ENCODE data around the gene AUTS2. TPM values are rescaled to one million over a fixed set of nuclear protein-coding genes. Genes with fewer than 3 reads are reported as not detected.
A peak's percentile ranks its signal among the peaks of the same experiment; 100 is the strongest.

The AUTS2 gene
- total RNA-seq, 1 experiment from 2014 or later, result 38.5 TPM

GRCh38 chr7:69612981-69613380, 14.7 kb downstream of the AUTS2 start:
- no peak overlapping the region for H3K4me2 ChIP-seq (ENCODE audit: low read depth, low read length, poor library complexity, severe bottlenecking)
- no peak overlapping the region for H2AFZ ChIP-seq (ENCODE audit: low read length)
- no peaks in the 10 kb centered on the region for H3K36me3 ChIP-seq (ENCODE audit: insufficient read depth, low read length)
- no peak overlapping the region for H3K27ac ChIP-seq (ENCODE audit: low read length)
- no peak overlapping the region for H3K9ac ChIP-seq (ENCODE audit: low read length)
- no peak overlapping the region for H3K4me3 ChIP-seq (ENCODE audit: low read length)
- peaks cover 27% of the 10 kb centered on the region for H3K4me1 ChIP-seq (ENCODE audit: low read length)
- peaks cover 77% of the 10 kb centered on the region for H4K20me1 ChIP-seq (ENCODE audit: insufficient read depth, low read depth, low read length)
- H3K79me2 ChIP-seq (ENCODE audit: low read length), result no peaks in the 10 kb centered on the region
- H3K27me3 ChIP-seq (ENCODE audit: low read length), result no peaks in the 10 kb centered on the region
- no peaks in the 10 kb centered on the region for H3K9me2 ChIP-seq (replicated peaks; ENCODE audit: insufficient read depth, low read length)
- no peaks in the 10 kb centered on the region for H3K9me3 ChIP-seq (ENCODE audit: low read length)
- no peak for DNase-seq

- no peak for DNase-seq
- H3K79me2 ChIP-seq (ENCODE audit: low read length), result no peaks in the 10 kb centered on the region
- no peak overlapping the region for H3K4me3 ChIP-seq (ENCODE audit: low read length)
- no peaks in the 10 kb centered on the region for H3K9me2 ChIP-seq (replicated peaks; ENCODE audit: insufficient read depth, low read length)
- H4K20me1 ChIP-seq (ENCODE audit: insufficient read depth, low read depth, low read length), result peaks cover 76% of the 10 kb centered on the region
- H3K9ac ChIP-seq (ENCODE audit: low read length), result no peak overlapping the region
- no peaks in the 10 kb centered on the region for H3K27me3 ChIP-seq (ENCODE audit: low read length)
- H3K9me3 ChIP-seq (ENCODE audit: low read length), result no peaks in the 10 kb centered on the region
- H3K4me1 ChIP-seq (ENCODE audit: low read length), result peaks cover 28% of the 10 kb centered on the region
- H2AFZ ChIP-seq (ENCODE audit: low read length), result no peak overlapping the region
- H3K27ac ChIP-seq (ENCODE audit: low read length), result no peak overlapping the region
- no peaks in the 10 kb centered on the region for H3K36me3 ChIP-seq (ENCODE audit: insufficient read depth, low read length)
- no peak overlapping the region for H3K4me2 ChIP-seq (ENCODE audit: low read depth, low read length, poor library complexity, severe bottlenecking)
Measured at GRCh38 chr7:69613846-69614245, 15.6 kb downstream of the AUTS2 start.

- no peak for DNase-seq
- H3K36me3 ChIP-seq (ENCODE audit: insufficient read depth, low read length), result no peaks in the 10 kb centered on the region
- peaks cover 34% of the 10 kb centered on the region for H3K4me1 ChIP-seq (ENCODE audit: low read length)
- no peaks in the 10 kb centered on the region for H3K27me3 ChIP-seq (ENCODE audit: low read length)
- no peaks in the 10 kb centered on the region for H3K79me2 ChIP-seq (ENCODE audit: low read length)
- no peak overlapping the region for H3K4me3 ChIP-seq (ENCODE audit: low read length)
- peaks cover 75% of the 10 kb centered on the region for H4K20me1 ChIP-seq (ENCODE audit: insufficient read depth, low read depth, low read length)
- no peak overlapping the region for H3K9ac ChIP-seq (ENCODE audit: low read length)
- no peaks in the 10 kb centered on the region for H3K9me3 ChIP-seq (ENCODE audit: low read length)
- H3K9me2 ChIP-seq (replicated peaks; ENCODE audit: insufficient read depth, low read length), result no peaks in the 10 kb centered on the region
- H2AFZ ChIP-seq (ENCODE audit: low read length), result no peak overlapping the region
- no peak overlapping the region for H3K27ac ChIP-seq (ENCODE audit: low read length)
- no peak overlapping the region for H3K4me2 ChIP-seq (ENCODE audit: low read depth, low read length, poor library complexity, severe bottlenecking)
Measured at GRCh38 chr7:69615685-69616084, 17.4 kb downstream of the AUTS2 start.

GRCh38 chr7:69617364-69617763, 19.1 kb downstream of the AUTS2 start:
- no peak overlapping the region for H3K27ac ChIP-seq (ENCODE audit: low read length)
- H3K4me2 ChIP-seq (ENCODE audit: low read depth, low read length, poor library complexity, severe bottlenecking), result no peak overlapping the region
- H3K9ac ChIP-seq (ENCODE audit: low read length), result no peak overlapping the region
- no peak overlapping the region for H3K4me3 ChIP-seq (ENCODE audit: low read length)
- H3K9me2 ChIP-seq (replicated peaks; ENCODE audit: insufficient read depth, low read length), result no peaks in the 10 kb centered on the region
- DNase-seq, result no peak
- H3K9me3 ChIP-seq (ENCODE audit: low read length), result no peaks in the 10 kb centered on the region
- H2AFZ ChIP-seq (ENCODE audit: low read length), result no peak overlapping the region
- H3K36me3 ChIP-seq (ENCODE audit: insufficient read depth, low read length), result no peaks in the 10 kb centered on the region
- peaks cover 31% of the 10 kb centered on the region for H3K4me1 ChIP-seq (ENCODE audit: low read length)
- no peaks in the 10 kb centered on the region for H3K79me2 ChIP-seq (ENCODE audit: low read length)
- H4K20me1 ChIP-seq (ENCODE audit: insufficient read depth, low read depth, low read length), result peaks cover 75% of the 10 kb centered on the region
- no peaks in the 10 kb centered on the region for H3K27me3 ChIP-seq (ENCODE audit: low read length)

GRCh38 chr7:69619054-69619453, 20.8 kb downstream of the AUTS2 start:
- Histone ChIP-seq H3K4me1 (ENCODE audit: low read length) (peaks cover 36% of the 10 kb centered on the region), H3K4me3 (ENCODE audit: low read length) (no peak overlapping the region), H3K27me3 (ENCODE audit: low read length) (no peaks in the 10 kb centered on the region), H3K9ac (ENCODE audit: low read length) (no peak overlapping the region), H3K27ac (ENCODE audit: low read length) (no peak overlapping the region), H3K9me3 (ENCODE audit: low read length) (no peaks in the 10 kb centered on the region), H3K36me3 (ENCODE audit: insufficient read depth, low read length) (no peaks in the 10 kb centered on the region), H3K9me2 (replicated peaks; ENCODE audit: insufficient read depth, low read length) (no peaks in the 10 kb centered on the region), H4K20me1 (ENCODE audit: insufficient read depth, low read depth, low read length) (peaks cover 78% of the 10 kb centered on the region), H3K79me2 (ENCODE audit: low read length) (no peaks in the 10 kb centered on the region), H3K4me2 (ENCODE audit: low read depth, low read length, poor library complexity, severe bottlenecking) (peak overlapping the region; percentile 46), H2AFZ (ENCODE audit: low read length) (no peak overlapping the region)
- no peak for DNase-seq

GRCh38 chr7:69619635-69620034, 21.4 kb downstream of the AUTS2 start:
- no peaks in the 10 kb centered on the region for H3K9me2 ChIP-seq (replicated peaks; ENCODE audit: insufficient read depth, low read length)
- no peaks in the 10 kb centered on the region for H3K9me3 ChIP-seq (ENCODE audit: low read length)
- H2AFZ ChIP-seq (ENCODE audit: low read length), result no peak overlapping the region
- no peak overlapping the region for H3K27ac ChIP-seq (ENCODE audit: low read length)
- H3K9ac ChIP-seq (ENCODE audit: low read length), result no peak overlapping the region
- no peak for DNase-seq
- H3K36me3 ChIP-seq (ENCODE audit: insufficient read depth, low read length), result no peaks in the 10 kb centered on the region
- H4K20me1 ChIP-seq (ENCODE audit: insufficient read depth, low read depth, low read length), result peaks cover 79% of the 10 kb centered on the region
- 0 out of 2 replicates have a peak overlapping the region, but pooled peaks have one; percentile 0 for H3K4me3 ChIP-seq (ENCODE audit: low read length)
- peak overlapping the region; percentile 46 for H3K4me2 ChIP-seq (ENCODE audit: low read depth, low read length, poor library complexity, severe bottlenecking)
- no peaks in the 10 kb centered on the region for H3K27me3 ChIP-seq (ENCODE audit: low read length)
- no peaks in the 10 kb centered on the region for H3K79me2 ChIP-seq (ENCODE audit: low read length)
- peaks cover 41% of the 10 kb centered on the region for H3K4me1 ChIP-seq (ENCODE audit: low read length)

- Histone ChIP-seq H3K27ac (ENCODE audit: low read length) (no peak overlapping the region), H3K27me3 (ENCODE audit: low read length) (no peaks in the 10 kb centered on the region), H4K20me1 (ENCODE audit: insufficient read depth, low read depth, low read length) (peaks cover 77% of the 10 kb centered on the region), H3K9me2 (replicated peaks; ENCODE audit: insufficient read depth, low read length) (no peaks in the 10 kb centered on the region), H3K79me2 (ENCODE audit: low read length) (no peaks in the 10 kb centered on the region), H2AFZ (ENCODE audit: low read length) (no peak overlapping the region), H3K4me3 (ENCODE audit: low read length) (no peak overlapping the region), H3K4me1 (ENCODE audit: low read length) (peaks cover 42% of the 10 kb centered on the region), H3K4me2 (ENCODE audit: low read depth, low read length, poor library complexity, severe bottlenecking) (peak overlapping the region; percentile 46), H3K9ac (ENCODE audit: low read length) (no peak overlapping the region), H3K36me3 (ENCODE audit: insufficient read depth, low read length) (no peaks in the 10 kb centered on the region), H3K9me3 (ENCODE audit: low read length) (no peaks in the 10 kb centered on the region)
- peak; percentile 55 for DNase-seq
Measured at GRCh38 chr7:69620063-69620462, 21.8 kb downstream of the AUTS2 start.

GRCh38 chr7:69620650-69621049, 22.4 kb downstream of the AUTS2 start:
- no peak for DNase-seq
- no peaks in the 10 kb centered on the region for H3K36me3 ChIP-seq (ENCODE audit: insufficient read depth, low read length)
- H3K27ac ChIP-seq (ENCODE audit: low read length), result no peak overlapping the region
- H3K79me2 ChIP-seq (ENCODE audit: low read length), result no peaks in the 10 kb centered on the region
- H2AFZ ChIP-seq (ENCODE audit: low read length), result no peak overlapping the region
- H3K4me3 ChIP-seq (ENCODE audit: low read length), result no peak overlapping the region
- no peak overlapping the region for H3K4me2 ChIP-seq (ENCODE audit: low read depth, low read length, poor library complexity, severe bottlenecking)
- peaks cover 79% of the 10 kb centered on the region for H4K20me1 ChIP-seq (ENCODE audit: insufficient read depth, low read depth, low read length)
- H3K9me2 ChIP-seq (replicated peaks; ENCODE audit: insufficient read depth, low read length), result no peaks in the 10 kb centered on the region
- no peak overlapping the region for H3K9ac ChIP-seq (ENCODE audit: low read length)
- H3K4me1 ChIP-seq (ENCODE audit: low read length), result peaks cover 42% of the 10 kb centered on the region
- H3K9me3 ChIP-seq (ENCODE audit: low read length), result no peaks in the 10 kb centered on the region
- no peaks in the 10 kb centered on the region for H3K27me3 ChIP-seq (ENCODE audit: low read length)

All from Karpas-422 (cell line).